Adipocyte (in vitro differentiated cells): Measurements from ENCODE around the gene PRM3.
A peak's percentile ranks its signal among the peaks of the same experiment; 100 is the strongest.

ENCODE experiments used
- DNase-seq: peaks from one replicate; pipeline ENCODE4 v3.0.0-alpha.2; 2015; ENCODE audit warnings: low read depth
- H3K27me3 ChIP-seq: replicated peaks from 2 replicates; pipeline ENCODE4 v1.7.0; 2013; ENCODE audit warnings: mild to moderate bottlenecking, low read length, moderate library complexity; ENCODE audit not compliant: control insufficient read depth, insufficient read depth
- H3K36me3 ChIP-seq: 2 replicates; pipeline ENCODE4 v1.7.0; 2013; ENCODE audit warnings: low read length, mild to moderate bottlenecking, moderate library complexity; ENCODE audit not compliant: control insufficient read depth, insufficient read depth, severe bottlenecking
- H3K4me1 ChIP-seq: 2 replicates; pipeline ENCODE4 v1.7.0; 2013; ENCODE audit warnings: mild to moderate bottlenecking, low read length, moderate library complexity; ENCODE audit not compliant: control insufficient read depth, insufficient read depth
- H3K4me3 ChIP-seq: 2 replicates; pipeline ENCODE4 v1.7.0; 2013; ENCODE audit warnings: mild to moderate bottlenecking, low read length, moderate library complexity
- H3K9ac ChIP-seq: 2 replicates; pipeline ENCODE4 v1.7.0; 2013; ENCODE audit warnings: mild to moderate bottlenecking, low read length, moderate library complexity
- H3K9me3 ChIP-seq: 2 replicates; pipeline ENCODE4 v1.7.0; 2013; ENCODE audit warnings: mild to moderate bottlenecking, low read length, moderate library complexity; ENCODE audit not compliant: control insufficient read depth

Gene PRM3

GRCh38 chr16:11272921-11273720 lies at the start of gene PRM3:
Gene PRM3 (minus strand): TSS chr16:11273629. CDS start chr16:11273595, 34 bp downstream.
- Histone ChIP-seq H3K27me3 (peaks cover 22% of the 10 kb centered on the region), H3K4me3 (no peak within 1 kb of the TSS), H3K9ac (no peak within 1 kb of the TSS), H3K36me3 (no peaks in the 10 kb centered on the region), H3K9me3 (peaks cover 4% of the 10 kb centered on the region), H3K4me1 (no peaks in the 10 kb centered on the region)
- DNase-seq, result no peak

- Histone ChIP-seq H3K4me3 (no peak overlapping the region), H3K9me3 (no peaks in the 10 kb centered on the region)
- DNase-seq, result no peak
Measured at GRCh38 chr16:11322823-11323222, 49.4 kb upstream of the PRM3 start.

DNA sequence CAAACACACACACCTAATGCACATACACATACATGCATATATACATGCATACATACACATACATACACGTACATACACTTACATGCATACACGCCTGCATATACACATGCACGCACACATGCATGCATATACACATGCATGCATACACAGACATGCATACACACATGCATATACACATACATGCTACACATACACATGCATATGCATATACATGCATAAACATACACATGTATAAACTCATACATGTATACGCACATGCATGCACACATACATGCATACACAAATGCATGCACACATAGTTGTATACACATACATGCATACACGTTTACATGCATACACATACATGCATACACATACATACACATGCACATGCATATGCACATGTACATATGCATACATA lies 48.2 kb upstream of the PRM3 start:
- no peak overlapping the region for H3K4me3 ChIP-seq
- no peaks in the 10 kb centered on the region for H3K36me3 ChIP-seq
- H3K27me3 ChIP-seq, result no peaks in the 10 kb centered on the region
- no peak for DNase-seq
- no peak overlapping the region for H3K9ac ChIP-seq
- no peaks in the 10 kb centered on the region for H3K9me3 ChIP-seq
- H3K4me1 ChIP-seq, result no peaks in the 10 kb centered on the region

More at GRCh38 chr16:11322823-11323222, 49.4 kb upstream of the PRM3 start:
- no peaks in the 10 kb centered on the region for H3K36me3 ChIP-seq
- peaks cover 3% of the 10 kb centered on the region for H3K4me1 ChIP-seq
- no peaks in the 10 kb centered on the region for H3K27me3 ChIP-seq
- H3K9ac ChIP-seq, result no peak overlapping the region

- Histone ChIP-seq H3K27me3 (no peaks in the 10 kb centered on the region), H3K9ac (no peak overlapping the region), H3K4me1 (no peaks in the 10 kb centered on the region), H3K36me3 (no peaks in the 10 kb centered on the region), H3K9me3 (no peaks in the 10 kb centered on the region), H3K4me3 (no peak overlapping the region)
- no peak for DNase-seq
Measured at GRCh38 chr16:11320170-11320569, 46.7 kb upstream of the PRM3 start.

GRCh38 chr16:11319529-11320146 lies 46.2 kb upstream of the PRM3 start:
- no peak overlapping the region for H3K4me3 ChIP-seq
- DNase-seq, result peak; percentile 33
- no peak overlapping the region for H3K9ac ChIP-seq
- H3K4me1 ChIP-seq, result no peaks in the 10 kb centered on the region
- H3K9me3 ChIP-seq, result no peaks in the 10 kb centered on the region
- H3K36me3 ChIP-seq, result no peaks in the 10 kb centered on the region
- no peaks in the 10 kb centered on the region for H3K27me3 ChIP-seq

GRCh38 chr16:11318817-11319216 lies 45.4 kb upstream of the PRM3 start:
- H3K9ac ChIP-seq, result no peak overlapping the region
- no peaks in the 10 kb centered on the region for H3K27me3 ChIP-seq
- H3K4me1 ChIP-seq, result no peaks in the 10 kb centered on the region
- no peak for DNase-seq
- no peaks in the 10 kb centered on the region for H3K36me3 ChIP-seq
- H3K9me3 ChIP-seq, result no peaks in the 10 kb centered on the region
- H3K4me3 ChIP-seq, result no peak overlapping the region

DNA sequence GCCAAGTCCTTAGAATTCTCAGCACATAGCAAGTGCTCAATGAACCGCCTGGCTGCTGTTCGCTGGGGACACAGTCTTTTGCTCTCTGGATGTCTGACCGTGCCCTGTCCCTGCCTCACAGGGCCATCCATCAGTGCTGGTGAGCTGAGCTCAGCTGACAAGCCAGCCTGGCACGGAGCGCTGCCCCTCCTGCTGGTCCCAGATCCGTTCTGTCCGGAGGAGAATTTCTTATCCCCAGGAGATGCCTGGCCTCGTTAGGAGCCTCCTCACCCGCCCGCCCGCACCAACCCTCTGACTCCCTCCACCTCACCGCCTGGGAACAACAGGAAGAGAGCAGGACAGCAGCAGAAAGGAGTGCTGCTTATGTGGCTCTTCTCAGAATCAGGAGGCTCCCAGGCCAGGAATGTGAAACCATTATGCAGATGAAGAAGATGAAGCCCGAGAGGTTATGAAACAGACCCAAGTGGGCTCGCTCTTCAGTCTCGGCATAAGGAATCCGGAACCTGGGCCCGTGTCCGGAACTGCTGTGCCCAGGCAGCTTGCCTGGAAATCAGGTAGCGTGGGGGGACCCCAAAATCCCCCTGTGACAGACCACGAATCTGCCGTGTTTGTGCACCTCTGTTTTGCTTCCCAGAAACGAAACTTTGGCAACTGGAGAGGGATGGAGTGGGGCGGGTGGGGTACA lies 43.0 kb upstream of the PRM3 start:
- no peak for DNase-seq
- Histone ChIP-seq H3K9ac (no peak overlapping the region), H3K4me3 (no peak overlapping the region), H3K27me3 (no peaks in the 10 kb centered on the region), H3K36me3 (no peaks in the 10 kb centered on the region), H3K4me1 (peaks cover 8% of the 10 kb centered on the region), H3K9me3 (no peaks in the 10 kb centered on the region)

- no peak overlapping the region for H3K9ac ChIP-seq
- H3K9me3 ChIP-seq, result no peaks in the 10 kb centered on the region
- peaks cover 8% of the 10 kb centered on the region for H3K4me1 ChIP-seq
- no peaks in the 10 kb centered on the region for H3K36me3 ChIP-seq
- H3K4me3 ChIP-seq, result no peak overlapping the region
- H3K27me3 ChIP-seq, result no peaks in the 10 kb centered on the region
- DNase-seq, result no peak
Measured at GRCh38 chr16:11315510-11315909, 42.1 kb upstream of the PRM3 start.

GRCh38 chr16:11314309-11314894 lies 41.0 kb upstream of the PRM3 start:
- Histone ChIP-seq H3K36me3 (no peaks in the 10 kb centered on the region), H3K4me3 (no peak overlapping the region), H3K9me3 (no peaks in the 10 kb centered on the region), H3K27me3 (no peaks in the 10 kb centered on the region), H3K4me1 (peaks cover 11% of the 10 kb centered on the region), H3K9ac (no peak overlapping the region)
- DNase-seq, result no peak

GRCh38 chr16:11313493-11314308 lies 40.3 kb upstream of the PRM3 start:
- H3K36me3 ChIP-seq, result no peaks in the 10 kb centered on the region
- H3K4me1 ChIP-seq, result peaks cover 11% of the 10 kb centered on the region
- no peak for DNase-seq
- no peaks in the 10 kb centered on the region for H3K27me3 ChIP-seq
- H3K9me3 ChIP-seq, result no peaks in the 10 kb centered on the region
- no peak overlapping the region for H3K4me3 ChIP-seq
- H3K9ac ChIP-seq, result no peak overlapping the region
